ENCODE measurements around the gene CECR2. TPM values are rescaled to one million over a fixed set of nuclear protein-coding genes. Genes with fewer than 3 reads are reported as not detected.

CECR2 gene
- total RNA-seq, 1 experiment from 2014 or later = 154 TPM

DNA sequence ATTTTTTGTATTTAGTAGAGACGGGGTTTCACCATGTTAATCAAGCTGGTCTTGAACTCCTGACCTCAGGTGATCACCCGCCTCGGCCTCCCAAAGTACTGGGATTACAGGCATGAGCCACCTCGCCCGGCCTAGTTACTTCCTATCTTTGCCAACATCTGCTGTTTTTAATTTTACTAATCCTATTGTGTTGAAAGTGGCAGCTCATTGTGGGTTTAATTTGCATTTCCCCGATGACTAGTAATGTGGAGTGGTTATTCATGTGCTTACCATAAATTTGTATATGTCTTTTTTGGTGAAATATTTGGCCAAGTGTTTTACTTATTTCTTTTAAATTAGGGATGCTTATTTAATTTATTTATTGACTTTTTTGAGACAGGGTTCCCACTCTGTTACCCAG is 119.8 kb downstream of the CECR2 start:
- no peak overlapping the region for H3K4ac ChIP-seq (ENCODE audit: low read depth, low read length)
- H2BK5ac ChIP-seq (ENCODE audit: insufficient read length, low read length) = no peak overlapping the region
- no CpG with 5 or more reads among the region's 6 CpGs for WGBS (ENCODE audit: extremely low coverage, insufficient read length, low lambda C conversion rate)
- Mint-ChIP-seq H3K27ac (peak overlapping the region in 2 of 3 experiments; percentile 32 to 39; a peak in 1 of 7 replicates), H3K9me3 (no peaks in the 10 kb centered on the region), H3K36me3 (ENCODE audit: insufficient read depth in 1 of 3, low read depth in 3 of 3) (peaks cover 13 to 56% (median 52%) of the 10 kb centered on the region in 3 experiments; a peak in 6 of 7 replicates), H3K27me3 (ENCODE audit: low read depth) (no peaks in the 10 kb centered on the region), H3K4me1 (peaks cover 39 to 50% of the 10 kb centered on the region in 2 experiments), H3K4me3 (no peak overlapping the region)
- H2AFZ ChIP-seq (ENCODE audit: low read length) = no peak overlapping the region
- no peak overlapping the region for H2BK20ac ChIP-seq (ENCODE audit: low read depth, low read length, poor library complexity, severe bottlenecking)
- H3K79me1 ChIP-seq (ENCODE audit: insufficient read depth, low read depth, low read length, poor library complexity, severe bottlenecking) = peaks cover 3% of the 10 kb centered on the region
- no peak overlapping the region for H4K5ac ChIP-seq (ENCODE audit: insufficient read length, low read depth, low read length)
- H3K79me2 ChIP-seq (ENCODE audit: insufficient read depth, low read length) = peaks cover 18% of the 10 kb centered on the region
- H3K9ac ChIP-seq (ENCODE audit: extremely low read depth, insufficient read length, low read length) = no peak overlapping the region
- H4K8ac ChIP-seq (replicated peaks; ENCODE audit: insufficient read length, low read depth, low read length) = no peak overlapping the region
- no peak overlapping the region for H2AK5ac ChIP-seq (ENCODE audit: insufficient read length, low read length)
- no peak overlapping the region for H3K14ac ChIP-seq (ENCODE audit: insufficient read depth, low read length)
- no peak for DNase-seq
- no peak overlapping the region for H2BK120ac ChIP-seq (ENCODE audit: low read depth, low read length, poor library complexity, severe bottlenecking)
- H3K4me2 ChIP-seq (ENCODE audit: insufficient read depth, insufficient read length, low read length) = no peak overlapping the region
- no peak overlapping the region for H3K56ac ChIP-seq (ENCODE audit: insufficient read length, low read depth, low read length)
- H4K91ac ChIP-seq (ENCODE audit: insufficient read length, low read depth, low read length) = no peak overlapping the region
- H4K20me1 ChIP-seq (ENCODE audit: control insufficient read depth, insufficient read depth, insufficient read length) = no peaks in the 10 kb centered on the region
- no peaks in the 10 kb centered on the region for H3K9me3 ChIP-seq (ENCODE audit: control insufficient read depth, low read depth, low read length)
- no peak overlapping the region for H3T11ph ChIP-seq (ENCODE audit: low read length)
- no peak overlapping the region for H3K23ac ChIP-seq (ENCODE audit: insufficient read length, low read depth, low read length)
- no peak overlapping the region for H3K18ac ChIP-seq (ENCODE audit: insufficient read length, low read depth, low read length)
- no peak overlapping the region for H2BK12ac ChIP-seq (ENCODE audit: insufficient read length, low read depth, low read length)
- H3K27ac ChIP-seq (ENCODE audit: insufficient read length, low read depth, low read length) = no peak overlapping the region
- H3K4me1 ChIP-seq (ENCODE audit: insufficient read depth, low read length) = peaks cover 12% of the 10 kb centered on the region; the same call in 1 of the 2 replicates
- H3K27me3 ChIP-seq (ENCODE audit: insufficient read depth, low read length) = no peaks in the 10 kb centered on the region
- TF ChIP-seq, protein P1, sequence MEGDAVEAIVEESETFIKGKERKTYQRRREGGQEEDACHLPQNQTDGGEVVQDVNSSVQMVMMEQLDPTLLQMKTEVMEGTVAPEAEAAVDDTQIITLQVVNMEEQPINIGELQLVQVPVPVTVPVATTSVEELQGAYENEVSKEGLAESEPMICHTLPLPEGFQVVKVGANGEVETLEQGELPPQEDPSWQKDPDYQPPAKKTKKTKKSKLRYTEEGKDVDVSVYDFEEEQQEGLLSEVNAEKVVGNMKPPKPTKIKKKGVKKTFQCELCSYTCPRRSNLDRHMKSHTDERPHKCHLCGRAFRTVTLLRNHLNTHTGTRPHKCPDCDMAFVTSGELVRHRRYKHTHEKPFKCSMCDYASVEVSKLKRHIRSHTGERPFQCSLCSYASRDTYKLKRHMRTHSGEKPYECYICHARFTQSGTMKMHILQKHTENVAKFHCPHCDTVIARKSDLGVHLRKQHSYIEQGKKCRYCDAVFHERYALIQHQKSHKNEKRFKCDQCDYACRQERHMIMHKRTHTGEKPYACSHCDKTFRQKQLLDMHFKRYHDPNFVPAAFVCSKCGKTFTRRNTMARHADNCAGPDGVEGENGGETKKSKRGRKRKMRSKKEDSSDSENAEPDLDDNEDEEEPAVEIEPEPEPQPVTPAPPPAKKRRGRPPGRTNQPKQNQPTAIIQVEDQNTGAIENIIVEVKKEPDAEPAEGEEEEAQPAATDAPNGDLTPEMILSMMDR (conservative IDR thresholded peaks at IDR 0.05) = no peak
- H2BK15ac ChIP-seq (ENCODE audit: low read depth, low read length) = no peak overlapping the region
- no peaks in the 10 kb centered on the region for H3K23me2 ChIP-seq (ENCODE audit: insufficient read length, low read depth, low read length, poor library complexity, severe bottlenecking)
